OCI-LY7 (cell line): ENCODE measurements around the gene TSG101. TPM values are rescaled to one million over a fixed set of nuclear protein-coding genes. Genes with fewer than 3 reads are reported as not detected.

ENCODE experiments used
- BruUV-seq: library from RNA; stranded (reverse); fragments of 400-500 nt; replicated peaks from 2 replicates; lab custom pipeline; 2021; lab: Mats Ljungman, UMichigan
- CTCF ChIA-PET: fragments of 300-600 bp; sonication (Branson Sonifier 250); formaldehyde crosslinking; loops from one replicate; lab custom pipeline; 2022; ENCODE audit warnings: antibody characterized with exemption; ENCODE audit not compliant: unreplicated experiment; lab: Charles Lee
- POLR2A ChIA-PET: fragments of 300-600 bp; sonication (Branson Sonifier 250); formaldehyde crosslinking; loops from one replicate; lab custom pipeline; 2022; ENCODE audit warnings: antibody characterized with exemption; lab: Charles Lee
- DNase-seq: peaks from one replicate; pipeline ENCODE4 v3.0.0-alpha.2; 2015; ENCODE audit warnings: low spot score
- H2AFZ ChIP-seq: fragments of 200-600 bp; sonication (generic), shearing (Covaris generic); 2 replicates; pipeline ENCODE4 v1.6.1; 2014; ENCODE audit warnings: mild to moderate bottlenecking, antibody characterized with exemption, low read length, moderate library complexity
- H3K27ac ChIP-seq: fragments of 200-600 bp; sonication (generic); 2 replicates; pipeline ENCODE4 v1.5.1; 2014; ENCODE audit warnings: mixed run types, low read depth, mild to moderate bottlenecking, moderate library complexity, low read length, inconsistent platforms; ENCODE audit not compliant: poor library complexity, severe bottlenecking
- H3K36me3 ChIP-seq: fragments of 200-600 bp; sonication (generic); 2 replicates; pipeline ENCODE4 v1.6.1; 2014; ENCODE audit warnings: mild to moderate bottlenecking, antibody characterized with exemption, low read length, moderate library complexity, mixed read lengths; ENCODE audit not compliant: insufficient read depth
- H3K4me1 ChIP-seq: fragments of 200-600 bp; sonication (generic); 2 replicates; pipeline ENCODE4 v1.5.1; 2014; ENCODE audit warnings: mild to moderate bottlenecking, low read length; ENCODE audit not compliant: insufficient read depth, poor library complexity, severe bottlenecking
- H3K4me2 ChIP-seq: fragments of 200-600 bp; sonication (generic); 2 replicates; pipeline ENCODE4 v1.6.1; 2014; ENCODE audit warnings: mild to moderate bottlenecking, low read length
- H3K4me3 ChIP-seq: fragments of 200-600 bp; sonication (generic); 2 replicates; pipeline ENCODE4 v1.5.1; 2014; ENCODE audit warnings: mild to moderate bottlenecking, low read depth, low read length; ENCODE audit not compliant: poor library complexity, severe bottlenecking
- H3K79me2 ChIP-seq: fragments of 200-600 bp; sonication (generic); 2 replicates; pipeline ENCODE4 v1.6.1; 2016; ENCODE audit warnings: low read depth, mild to moderate bottlenecking, low read length, moderate library complexity, mixed read lengths; ENCODE audit not compliant: insufficient read depth
- H3K9me2 ChIP-seq: fragments of 200-600 bp; sonication (generic); 2 replicates; pipeline ENCODE4 v1.6.1; 2016; ENCODE audit warnings: mild to moderate bottlenecking, low read length, mixed read lengths; ENCODE audit not compliant: insufficient read depth
- H3K9me3 ChIP-seq: fragments of 200-600 bp; sonication (generic); 2 replicates; pipeline ENCODE4 v1.6.1; 2014; ENCODE audit warnings: mild to moderate bottlenecking, mixed run types, low read length, mixed read lengths
- H4K20me1 ChIP-seq: fragments of 200-600 bp; sonication (generic); 2 replicates; pipeline ENCODE4 v1.6.1; 2014; ENCODE audit warnings: mild to moderate bottlenecking, antibody characterized with exemption, low read length, moderate library complexity, mixed read lengths; ENCODE audit not compliant: insufficient read depth
- EZH2phosphoT487 ChIP-seq: fragments of 200-600 bp; sonication (generic); IDR thresholded peaks from 2 replicates; pipeline ENCODE4 v1.6.1; 2018; ENCODE audit warnings: low read depth, borderline replicate concordance, mild to moderate bottlenecking, mixed run types, antibody characterized with exemption, low read length, moderate library complexity, mixed read lengths
- intact Hi-C: fragments of 100-400 bp; cut with micrococcal nuclease; formaldehyde crosslinking; loops from one replicate; pipeline ENCODE4 v1.10.0; 2022; ENCODE audit not compliant: unreplicated experiment
- total RNA-seq, 2 experiments: library from RNA; depleted of rRNA in 1 of 2; stranded (reverse); fragments of >200 nt in 1 of 2; shearing (Covaris generic) in 1 of 2; gene quantifications; 2 replicates each; pipeline ENCODE4 v1.2.3, GENCODE V29; 2014 to 2022
- TF ChIP-seq, protein P1 (sequence below): fragments of 200-600 bp; sonication (generic); conservative IDR thresholded peaks from 2 replicates; pipeline ENCODE4 v1.5.1; 2014; ENCODE audit warnings: mild to moderate bottlenecking, antibody characterized with exemption, low read length, moderate library complexity, mixed read lengths

Gene TSG101
- total RNA-seq, 2 experiments from 2014 or later, result 54.2 to 96.8 TPM

DNA sequence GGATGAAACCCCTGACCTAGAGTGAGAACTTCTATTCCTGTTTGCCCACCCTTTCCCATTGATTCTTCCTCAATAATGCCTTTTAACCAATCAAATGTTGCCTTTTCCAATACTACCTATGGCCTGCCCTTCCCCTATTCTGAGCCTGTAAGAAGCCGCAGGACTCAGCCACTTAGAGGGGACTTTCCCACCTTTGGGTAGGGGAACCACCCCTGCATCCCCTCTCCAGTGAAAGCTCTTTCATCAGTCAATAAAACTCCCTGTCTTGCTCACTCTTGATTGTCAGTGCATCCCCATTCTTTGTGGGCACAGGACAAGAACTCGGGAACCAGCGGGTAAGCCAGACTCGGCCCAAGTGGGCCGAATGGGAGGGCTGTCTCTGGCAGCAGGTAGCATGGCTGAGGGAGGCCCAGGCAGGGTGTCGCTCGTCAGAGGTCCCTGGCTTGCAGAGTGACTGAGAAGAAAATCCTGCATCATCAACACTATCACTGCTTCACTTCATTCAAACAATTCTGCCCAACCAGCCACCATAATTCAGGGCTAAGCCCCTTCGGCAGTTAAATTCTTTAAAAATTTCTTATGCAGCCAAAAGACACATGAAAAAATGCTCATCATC is 40.7 kb downstream of the TSG101 start:
- no TSS peak for BruUV-seq
- Histone ChIP-seq H3K4me3 (no peak overlapping the region), H3K9me3 (no peaks in the 10 kb centered on the region), H3K9me2 (no peaks in the 10 kb centered on the region), H3K79me2 (no peaks in the 10 kb centered on the region), H3K4me1 (no peaks in the 10 kb centered on the region), H2AFZ (no peak overlapping the region), H3K4me2 (no peak overlapping the region), H4K20me1 (0 out of 2 replicates have a peak, but pooled peaks cover 4% of the 10 kb centered on the region), H3K36me3 (peaks cover 82% of the 10 kb centered on the region), H3K27ac (no peak overlapping the region)
- CTCF ChIA-PET, result no interaction called here
- POLR2A ChIA-PET, result no interaction called here
- TF ChIP-seq, protein P1, sequence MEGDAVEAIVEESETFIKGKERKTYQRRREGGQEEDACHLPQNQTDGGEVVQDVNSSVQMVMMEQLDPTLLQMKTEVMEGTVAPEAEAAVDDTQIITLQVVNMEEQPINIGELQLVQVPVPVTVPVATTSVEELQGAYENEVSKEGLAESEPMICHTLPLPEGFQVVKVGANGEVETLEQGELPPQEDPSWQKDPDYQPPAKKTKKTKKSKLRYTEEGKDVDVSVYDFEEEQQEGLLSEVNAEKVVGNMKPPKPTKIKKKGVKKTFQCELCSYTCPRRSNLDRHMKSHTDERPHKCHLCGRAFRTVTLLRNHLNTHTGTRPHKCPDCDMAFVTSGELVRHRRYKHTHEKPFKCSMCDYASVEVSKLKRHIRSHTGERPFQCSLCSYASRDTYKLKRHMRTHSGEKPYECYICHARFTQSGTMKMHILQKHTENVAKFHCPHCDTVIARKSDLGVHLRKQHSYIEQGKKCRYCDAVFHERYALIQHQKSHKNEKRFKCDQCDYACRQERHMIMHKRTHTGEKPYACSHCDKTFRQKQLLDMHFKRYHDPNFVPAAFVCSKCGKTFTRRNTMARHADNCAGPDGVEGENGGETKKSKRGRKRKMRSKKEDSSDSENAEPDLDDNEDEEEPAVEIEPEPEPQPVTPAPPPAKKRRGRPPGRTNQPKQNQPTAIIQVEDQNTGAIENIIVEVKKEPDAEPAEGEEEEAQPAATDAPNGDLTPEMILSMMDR, result no peak
- no peak for TF ChIP-seq EZH2phosphoT487
- intact Hi-C loops, result no loop called here
- DNase-seq, result no peak

DNA sequence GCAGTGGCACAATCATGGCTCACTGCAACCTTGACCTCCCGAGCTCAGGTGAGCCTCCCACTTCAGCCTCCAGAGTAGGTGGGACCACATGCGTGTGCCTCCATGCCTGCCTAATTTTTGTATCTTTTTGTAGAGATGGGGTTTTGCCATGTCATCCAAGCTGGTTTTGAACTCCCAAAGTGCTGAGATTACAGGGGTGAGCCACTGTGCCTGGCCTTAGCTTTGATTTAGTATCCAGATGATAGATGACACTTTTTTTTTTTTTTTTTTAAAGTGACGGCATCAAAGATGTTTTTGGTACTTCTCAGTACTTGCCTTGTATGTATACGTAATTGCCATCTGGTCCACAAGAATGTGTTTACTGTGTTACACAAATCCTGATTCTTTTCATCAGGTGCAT is 47.7 kb downstream of the TSG101 start:
- peaks cover 93% of the 10 kb centered on the region for H3K36me3 ChIP-seq
- BruUV-seq, result no TSS peak
- intact Hi-C loops, result no loop called here

GRCh38 chr11:18472587-18472986 is 54.2 kb downstream of the TSG101 start:
- no peaks in the 10 kb centered on the region for H3K9me2 ChIP-seq
- intact Hi-C loops, result no loop called here
- ChIA-PET CTCF (no interaction called here), POLR2A (interaction anchor here (0.7 to 0.8 kb wide), 2 partner anchors 32 to 248 kb away, joined by 3 read pairs; no protein-coding TSS in a partner anchor)
- peaks cover 41% of the 10 kb centered on the region for H3K36me3 ChIP-seq
- no peak for TF ChIP-seq EZH2phosphoT487
- TF ChIP-seq, protein P1, result no peak
- H4K20me1 ChIP-seq, result no peaks in the 10 kb centered on the region
- BruUV-seq, result no TSS peak
- H3K79me2 ChIP-seq, result no peaks in the 10 kb centered on the region
- H3K27ac ChIP-seq, result no peak overlapping the region
- H3K9me3 ChIP-seq, result no peaks in the 10 kb centered on the region
- H3K4me2 ChIP-seq, result no peak overlapping the region
- H2AFZ ChIP-seq, result no peak overlapping the region
- DNase-seq, result no peak
- no peaks in the 10 kb centered on the region for H3K4me1 ChIP-seq
- no peak overlapping the region for H3K4me3 ChIP-seq

More for the DNA sequence above, 47.7 kb downstream of the TSG101 start:
- CTCF ChIA-PET, result no interaction called here
- no peak overlapping the region for H2AFZ ChIP-seq
- H3K4me3 ChIP-seq, result no peak overlapping the region
- no peaks in the 10 kb centered on the region for H3K4me1 ChIP-seq
- H3K79me2 ChIP-seq, result no peaks in the 10 kb centered on the region
- H4K20me1 ChIP-seq, result no peaks in the 10 kb centered on the region
- TF ChIP-seq, protein P1, result no peak
- TF ChIP-seq EZH2phosphoT487, result no peak
- no peaks in the 10 kb centered on the region for H3K9me2 ChIP-seq
- POLR2A ChIA-PET, result interaction anchor here (0.6 to 1.0 kb wide), 9 partner anchors 10 to 305 kb away, joined by 3 to 5 read pairs (median 4); partner anchors contain the start of gene GTF2H1
- no peak for DNase-seq
- H3K9me3 ChIP-seq, result no peaks in the 10 kb centered on the region
- H3K27ac ChIP-seq, result no peak overlapping the region
- no peak overlapping the region for H3K4me2 ChIP-seq
